ENCODE results near the gene C1orf116. TPM values are rescaled to one million over a fixed set of nuclear protein-coding genes. Genes with fewer than 3 reads are reported as not detected.

C1orf116 gene
- polyA plus RNA-seq, 2 of the 4 experiments (the other 2 are of a cell fraction), result 2.0 to 3.2 TPM

DNA sequence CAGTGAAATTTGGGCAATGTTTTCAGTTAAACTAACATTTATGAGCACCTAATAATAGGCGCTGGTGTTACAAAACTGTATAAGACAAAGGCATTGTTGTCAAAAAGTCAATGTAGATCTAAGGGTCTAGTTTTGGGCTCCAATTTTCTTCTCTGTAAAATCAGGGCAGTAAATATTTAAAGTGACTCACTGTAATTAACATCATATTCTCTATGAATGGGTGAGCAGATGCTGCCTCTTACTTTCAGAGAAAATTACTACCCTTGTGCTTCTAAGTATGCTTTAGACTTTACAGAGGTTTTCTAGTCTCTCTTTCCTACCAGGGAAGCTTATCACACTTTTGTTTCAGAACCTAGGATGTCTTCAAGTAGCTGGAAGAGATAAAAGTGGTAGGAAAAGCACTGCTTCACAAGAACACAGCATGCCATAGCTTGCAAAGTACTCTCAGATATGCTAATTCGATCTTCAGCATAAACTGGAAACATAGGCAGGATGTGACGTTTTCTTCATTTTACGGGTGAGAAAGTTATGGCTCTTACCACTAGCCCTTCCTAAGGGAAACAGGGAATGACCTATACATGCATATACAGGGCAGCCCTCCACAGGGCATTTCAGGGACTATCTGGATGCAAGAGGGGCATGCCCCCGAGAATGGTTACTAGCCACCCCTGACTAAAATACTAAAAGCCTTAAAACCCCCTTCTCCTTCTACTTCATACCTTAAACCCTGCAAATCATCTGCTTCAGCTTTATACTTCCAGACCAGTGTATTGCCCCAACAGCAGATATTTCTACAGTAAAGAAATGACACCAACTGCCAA lies 2.6 kb downstream of the C1orf116 start (continued):
- TF ChIP-seq, protein P1, sequence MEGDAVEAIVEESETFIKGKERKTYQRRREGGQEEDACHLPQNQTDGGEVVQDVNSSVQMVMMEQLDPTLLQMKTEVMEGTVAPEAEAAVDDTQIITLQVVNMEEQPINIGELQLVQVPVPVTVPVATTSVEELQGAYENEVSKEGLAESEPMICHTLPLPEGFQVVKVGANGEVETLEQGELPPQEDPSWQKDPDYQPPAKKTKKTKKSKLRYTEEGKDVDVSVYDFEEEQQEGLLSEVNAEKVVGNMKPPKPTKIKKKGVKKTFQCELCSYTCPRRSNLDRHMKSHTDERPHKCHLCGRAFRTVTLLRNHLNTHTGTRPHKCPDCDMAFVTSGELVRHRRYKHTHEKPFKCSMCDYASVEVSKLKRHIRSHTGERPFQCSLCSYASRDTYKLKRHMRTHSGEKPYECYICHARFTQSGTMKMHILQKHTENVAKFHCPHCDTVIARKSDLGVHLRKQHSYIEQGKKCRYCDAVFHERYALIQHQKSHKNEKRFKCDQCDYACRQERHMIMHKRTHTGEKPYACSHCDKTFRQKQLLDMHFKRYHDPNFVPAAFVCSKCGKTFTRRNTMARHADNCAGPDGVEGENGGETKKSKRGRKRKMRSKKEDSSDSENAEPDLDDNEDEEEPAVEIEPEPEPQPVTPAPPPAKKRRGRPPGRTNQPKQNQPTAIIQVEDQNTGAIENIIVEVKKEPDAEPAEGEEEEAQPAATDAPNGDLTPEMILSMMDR (IDR thresholded peaks at IDR 0.05), result no peak
- TF ChIP-seq, protein P2, sequence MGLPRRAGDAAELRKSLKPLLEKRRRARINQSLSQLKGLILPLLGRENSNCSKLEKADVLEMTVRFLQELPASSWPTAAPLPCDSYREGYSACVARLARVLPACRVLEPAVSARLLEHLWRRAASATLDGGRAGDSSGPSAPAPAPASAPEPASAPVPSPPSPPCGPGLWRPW (IDR thresholded peaks at IDR 0.05), result no peak
- TF ChIP-seq HOXB13 (CRISPR knock-in tag; IDR thresholded peaks at IDR 0.05; ENCODE audit: low read depth), result no peak
- TF ChIP-seq CHD2 (IDR thresholded peaks at IDR 0.05; ENCODE audit: low read length, partially characterized antibody), result no peak
- TF ChIP-seq RFX5 (IDR thresholded peaks at IDR 0.05), result no peak
- TF ChIP-seq TFCP2L1 (CRISPR knock-in tag; IDR thresholded peaks at IDR 0.05), result no peak

DNA sequence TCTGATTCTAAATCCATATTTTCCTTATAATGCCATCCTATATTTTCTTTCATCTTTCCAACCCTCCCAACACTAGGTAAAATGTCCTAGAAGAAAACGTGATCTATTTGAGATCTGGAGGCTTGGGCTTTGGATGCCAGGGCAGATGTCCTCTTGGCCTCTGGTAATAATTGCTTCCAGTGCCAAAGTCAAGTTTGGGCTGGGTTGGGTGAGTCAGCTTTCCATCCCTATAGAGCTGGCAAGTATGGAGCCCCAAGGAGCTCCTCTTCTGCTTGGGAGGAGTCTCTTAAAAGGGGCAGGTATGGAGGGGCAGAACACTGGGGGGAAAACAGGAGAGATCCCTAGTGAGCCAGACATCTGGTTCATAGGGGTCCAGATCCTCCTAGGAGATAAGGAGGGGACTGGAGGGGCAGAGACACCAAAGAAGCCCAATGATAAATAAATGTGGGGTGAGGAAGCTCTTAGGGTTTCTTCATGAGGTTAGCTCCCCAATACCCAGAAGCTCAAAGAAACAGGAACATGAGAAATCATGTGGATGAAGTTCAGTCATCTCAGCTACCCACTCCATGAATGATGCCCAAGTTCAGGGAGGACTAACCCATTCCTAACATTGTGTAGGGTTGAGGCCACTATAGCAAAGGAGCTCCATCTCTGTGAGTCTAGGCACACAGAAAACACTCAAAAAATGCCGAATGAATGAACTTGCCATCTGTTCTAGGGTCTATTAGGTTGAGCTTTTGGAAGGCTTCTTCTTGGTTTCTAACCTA lies 3.5 kb downstream of the C1orf116 start:
- TF ChIP-seq, protein P3, sequence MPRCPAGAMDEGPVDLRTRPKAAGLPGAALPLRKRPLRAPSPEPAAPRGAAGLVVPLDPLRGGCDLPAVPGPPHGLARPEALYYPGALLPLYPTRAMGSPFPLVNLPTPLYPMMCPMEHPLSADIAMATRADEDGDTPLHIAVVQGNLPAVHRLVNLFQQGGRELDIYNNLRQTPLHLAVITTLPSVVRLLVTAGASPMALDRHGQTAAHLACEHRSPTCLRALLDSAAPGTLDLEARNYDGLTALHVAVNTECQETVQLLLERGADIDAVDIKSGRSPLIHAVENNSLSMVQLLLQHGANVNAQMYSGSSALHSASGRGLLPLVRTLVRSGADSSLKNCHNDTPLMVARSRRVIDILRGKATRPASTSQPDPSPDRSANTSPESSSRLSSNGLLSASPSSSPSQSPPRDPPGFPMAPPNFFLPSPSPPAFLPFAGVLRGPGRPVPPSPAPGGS (IDR thresholded peaks at IDR 0.05), result no peak
- TF ChIP-seq, protein P4, sequence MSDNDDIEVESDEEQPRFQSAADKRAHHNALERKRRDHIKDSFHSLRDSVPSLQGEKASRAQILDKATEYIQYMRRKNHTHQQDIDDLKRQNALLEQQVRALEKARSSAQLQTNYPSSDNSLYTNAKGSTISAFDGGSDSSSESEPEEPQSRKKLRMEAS (IDR thresholded peaks at IDR 0.05), result no peak
- TF ChIP-seq, protein P5, sequence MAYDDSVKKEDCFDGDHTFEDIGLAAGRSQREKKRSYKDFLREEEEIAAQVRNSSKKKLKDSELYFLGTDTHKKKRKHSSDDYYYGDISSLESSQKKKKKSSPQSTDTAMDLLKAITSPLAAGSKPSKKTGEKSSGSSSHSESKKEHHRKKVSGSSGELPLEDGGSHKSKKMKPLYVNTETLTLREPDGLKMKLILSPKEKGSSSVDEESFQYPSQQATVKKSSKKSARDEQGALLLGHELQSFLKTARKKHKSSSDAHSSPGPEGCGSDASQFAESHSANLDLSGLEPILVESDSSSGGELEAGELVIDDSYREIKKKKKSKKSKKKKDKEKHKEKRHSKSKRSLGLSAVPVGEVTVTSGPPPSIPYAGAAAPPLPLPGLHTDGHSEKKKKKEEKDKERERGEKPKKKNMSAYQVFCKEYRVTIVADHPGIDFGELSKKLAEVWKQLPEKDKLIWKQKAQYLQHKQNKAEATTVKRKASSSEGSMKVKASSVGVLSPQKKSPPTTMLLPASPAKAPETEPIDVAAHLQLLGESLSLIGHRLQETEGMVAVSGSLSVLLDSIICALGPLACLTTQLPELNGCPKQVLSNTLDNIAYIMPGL (CRISPR knock-in tag; IDR thresholded peaks at IDR 0.05; ENCODE audit: borderline replicate concordance), result no peak
- TF ChIP-seq RARB (CRISPR knock-in tag; IDR thresholded peaks at IDR 0.05) (no peak), KDM5A (IDR thresholded peaks at IDR 0.05) (no peak), FOSL2 (IDR thresholded peaks at IDR 0.05) (no peak), FOSL2 (CRISPR knock-in tag; IDR thresholded peaks at IDR 0.05) (no peak), MAFK (IDR thresholded peaks at IDR 0.05; ENCODE audit: partially characterized antibody) (no peak), EHMT2 (IDR thresholded peaks at IDR 0.05; ENCODE audit: low read depth) (no peak), PHF8 (IDR thresholded peaks at IDR 0.05; ENCODE audit: borderline replicate concordance, low read depth) (no peak), ZNF302 (CRISPR knock-in tag; IDR thresholded peaks at IDR 0.05) (no peak), RAD21 (conservative IDR thresholded peaks at IDR 0.05 in 1 of 2, IDR thresholded peaks at IDR 0.05 in 1 of 2) (no peak)
- TF ChIP-seq, protein P6, sequence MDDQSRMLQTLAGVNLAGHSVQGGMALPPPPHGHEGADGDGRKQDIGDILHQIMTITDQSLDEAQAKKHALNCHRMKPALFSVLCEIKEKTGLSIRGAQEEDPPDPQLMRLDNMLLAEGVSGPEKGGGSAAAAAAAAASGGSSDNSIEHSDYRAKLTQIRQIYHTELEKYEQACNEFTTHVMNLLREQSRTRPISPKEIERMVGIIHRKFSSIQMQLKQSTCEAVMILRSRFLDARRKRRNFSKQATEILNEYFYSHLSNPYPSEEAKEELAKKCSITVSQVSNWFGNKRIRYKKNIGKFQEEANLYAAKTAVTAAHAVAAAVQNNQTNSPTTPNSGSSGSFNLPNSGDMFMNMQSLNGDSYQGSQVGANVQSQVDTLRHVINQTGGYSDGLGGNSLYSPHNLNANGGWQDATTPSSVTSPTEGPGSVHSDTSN (IDR thresholded peaks at IDR 0.05), result no peak
- WGBS (ENCODE audit: missing lambda C conversion rate), result 53% methylated on average over 2 of the region's 2 CpGs
- ChIA-PET POLR2A (no interaction called here), CTCF (interaction anchor here (1.0 to 5.8 kb wide), 7 partner anchors 11 to 47 kb away, joined by 3 to 40 read pairs (median 6); partner anchors contain the start of genes PFKFB2 and YOD1)
- no peak overlapping the region for H3K4me3 ChIP-seq
- no peak for DNase-seq (ENCODE audit: low read depth in 1 of 2, low spot score in 1 of 2)
- peak overlapping the region; percentile 86 to 89 for H3K27ac ChIP-seq
- H3K4me2 ChIP-seq, result peak overlapping the region; percentile 77
- no peaks in the 10 kb centered on the region for H3K9me3 ChIP-seq
- ATAC-seq, result no peak
- no peak for FAIRE-seq
- peaks cover 100% of the 10 kb centered on the region for H3K4me1 ChIP-seq

Measured in A549 (cell line).